ENCODE results near the gene RAPGEFL1. TPM values are rescaled to one million over a fixed set of nuclear protein-coding genes. Genes with fewer than 3 reads are reported as not detected.
A peak's percentile ranks its signal among the peaks of the same experiment; 100 is the strongest.

The RAPGEFL1 gene
- total RNA-seq, 1 experiment from 2014 or later = 23.6 TPM

DNA sequence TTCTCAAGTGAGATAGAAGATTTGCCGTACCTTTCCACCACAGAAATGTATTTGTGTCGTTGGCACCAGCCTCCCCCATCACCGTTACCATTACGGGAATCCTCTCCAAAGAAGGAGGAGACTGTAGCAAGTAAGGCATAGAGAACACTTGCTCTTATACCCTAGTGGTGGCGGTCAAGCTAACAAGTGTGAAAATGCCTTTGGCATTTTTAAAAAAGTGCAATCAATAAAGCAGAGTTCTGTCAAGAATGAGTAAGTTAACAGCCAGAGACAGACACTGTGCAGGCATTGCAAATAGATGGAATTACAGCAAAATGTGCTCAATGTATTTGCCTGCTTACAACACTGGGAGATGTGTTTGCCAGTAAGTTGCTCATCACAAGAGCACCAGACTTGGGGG, 47.8 kb upstream of the RAPGEFL1 start:
- Histone ChIP-seq H2BK120ac (ENCODE audit: low read depth, low read length, poor library complexity, severe bottlenecking) (no peak overlapping the region), H3K9me3 (ENCODE audit: control insufficient read depth, low read depth, low read length) (no peaks in the 10 kb centered on the region), H2BK15ac (ENCODE audit: low read depth, low read length) (no peak overlapping the region), H3K56ac (ENCODE audit: insufficient read length, low read depth, low read length) (no peak overlapping the region), H3K79me2 (ENCODE audit: insufficient read depth, low read length) (peaks cover 6% of the 10 kb centered on the region; the same call in 1 of the 2 replicates), H4K20me1 (ENCODE audit: control insufficient read depth, insufficient read depth, insufficient read length) (no peaks in the 10 kb centered on the region), H3K14ac (ENCODE audit: insufficient read depth, low read length) (no peak overlapping the region), H3K4ac (ENCODE audit: low read depth, low read length) (no peak overlapping the region), H2BK5ac (ENCODE audit: insufficient read length, low read length) (no peak overlapping the region), H3K4me1 (ENCODE audit: insufficient read depth, low read length) (peaks cover 3% of the 10 kb centered on the region), H3K27ac (ENCODE audit: insufficient read length, low read depth, low read length) (no peak overlapping the region), H3K27me3 (ENCODE audit: insufficient read depth, low read length) (no peaks in the 10 kb centered on the region), H3K18ac (ENCODE audit: insufficient read length, low read depth, low read length) (no peak overlapping the region), H4K8ac (replicated peaks; ENCODE audit: insufficient read length, low read depth, low read length) (no peak overlapping the region), H4K5ac (ENCODE audit: insufficient read length, low read depth, low read length) (no peak overlapping the region), H4K91ac (ENCODE audit: insufficient read length, low read depth, low read length) (no peak overlapping the region), H2BK12ac (ENCODE audit: insufficient read length, low read depth, low read length) (no peak overlapping the region), H2AFZ (ENCODE audit: low read length) (no peak overlapping the region), H3K23ac (ENCODE audit: insufficient read length, low read depth, low read length) (no peak overlapping the region), H2BK20ac (ENCODE audit: low read depth, low read length, poor library complexity, severe bottlenecking) (no peak overlapping the region), H3K23me2 (ENCODE audit: insufficient read length, low read depth, low read length, poor library complexity, severe bottlenecking) (peaks cover 1% of the 10 kb centered on the region), H2AK5ac (ENCODE audit: insufficient read length, low read length) (no peak overlapping the region), H3K4me2 (ENCODE audit: insufficient read depth, insufficient read length, low read length) (no peak overlapping the region), H3T11ph (ENCODE audit: low read length) (no peak overlapping the region), H3K79me1 (ENCODE audit: insufficient read depth, low read depth, low read length, poor library complexity, severe bottlenecking) (peaks cover 8% of the 10 kb centered on the region), H3K9ac (ENCODE audit: extremely low read depth, insufficient read length, low read length) (no peak overlapping the region)
- Mint-ChIP-seq H3K27ac (peak overlapping the region in 1 of 3 experiments; percentile 75; a peak in 2 of 7 replicates), H3K27me3 (ENCODE audit: low read depth) (no peaks in the 10 kb centered on the region), H3K4me3 (no peak overlapping the region), H3K4me1 (peaks cover 5 to 12% of the 10 kb centered on the region in 2 experiments), H3K36me3 (ENCODE audit: insufficient read depth in 1 of 3, low read depth in 3 of 3) (peaks cover 63 to 94% (median 87%) of the 10 kb centered on the region in 3 experiments), H3K9me3 (no peaks in the 10 kb centered on the region)
- no peak for DNase-seq
- TF ChIP-seq, protein P1, sequence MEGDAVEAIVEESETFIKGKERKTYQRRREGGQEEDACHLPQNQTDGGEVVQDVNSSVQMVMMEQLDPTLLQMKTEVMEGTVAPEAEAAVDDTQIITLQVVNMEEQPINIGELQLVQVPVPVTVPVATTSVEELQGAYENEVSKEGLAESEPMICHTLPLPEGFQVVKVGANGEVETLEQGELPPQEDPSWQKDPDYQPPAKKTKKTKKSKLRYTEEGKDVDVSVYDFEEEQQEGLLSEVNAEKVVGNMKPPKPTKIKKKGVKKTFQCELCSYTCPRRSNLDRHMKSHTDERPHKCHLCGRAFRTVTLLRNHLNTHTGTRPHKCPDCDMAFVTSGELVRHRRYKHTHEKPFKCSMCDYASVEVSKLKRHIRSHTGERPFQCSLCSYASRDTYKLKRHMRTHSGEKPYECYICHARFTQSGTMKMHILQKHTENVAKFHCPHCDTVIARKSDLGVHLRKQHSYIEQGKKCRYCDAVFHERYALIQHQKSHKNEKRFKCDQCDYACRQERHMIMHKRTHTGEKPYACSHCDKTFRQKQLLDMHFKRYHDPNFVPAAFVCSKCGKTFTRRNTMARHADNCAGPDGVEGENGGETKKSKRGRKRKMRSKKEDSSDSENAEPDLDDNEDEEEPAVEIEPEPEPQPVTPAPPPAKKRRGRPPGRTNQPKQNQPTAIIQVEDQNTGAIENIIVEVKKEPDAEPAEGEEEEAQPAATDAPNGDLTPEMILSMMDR (conservative IDR thresholded peaks at IDR 0.05) = no peak; the same call in 2 of the 3 replicates
- WGBS (ENCODE audit: extremely low coverage, insufficient read length, low lambda C conversion rate) = no CpG with 5 or more reads among the region's 5 CpGs

All from H9 (cell line).